Mucosa of rectum (tissue), 2 donors: ENCODE measurements around the gene AGER.
"Not testable (repeated sequence)": the region's sequence is repeated elsewhere in the genome, so short reads cannot be mapped to it uniquely, and the experiment has no call there.

ENCODE experiments used
- H3K27ac ChIP-seq, 2 donors: one replicate each; pipeline ENCODE4 v1.7.0; 2013; ENCODE audit warnings: inconsistent platforms in 2 of 2, low read depth in 2 of 2, low read length in 2 of 2
- H3K27me3 ChIP-seq, 2 donors: one replicate each; pipeline ENCODE4 v1.7.0; 2013; ENCODE audit warnings: low read length in 2 of 2; ENCODE audit not compliant: control insufficient read depth in 2 of 2, insufficient read depth in 2 of 2
- H3K36me3 ChIP-seq, 2 donors: one replicate each; pipeline ENCODE4 v1.7.0; 2013; ENCODE audit warnings: low read length in 2 of 2; ENCODE audit not compliant: control insufficient read depth in 2 of 2, insufficient read depth in 2 of 2
- H3K4me1 ChIP-seq, 2 donors: one replicate each; pipeline ENCODE4 v1.7.0; 2013; ENCODE audit warnings: low read length in 2 of 2, mild to moderate bottlenecking in 1 of 2; ENCODE audit not compliant: control insufficient read depth in 2 of 2, insufficient read depth in 2 of 2
- H3K4me3 ChIP-seq, 2 donors: one replicate each; pipeline ENCODE4 v1.7.0; 2013; ENCODE audit warnings: low read length in 2 of 2
- H3K9ac ChIP-seq, 2 donors: one replicate each; pipeline ENCODE4 v1.7.0; 2013; ENCODE audit warnings: low read length in 2 of 2, low read depth in 1 of 2, mild to moderate bottlenecking in 1 of 2
- H3K9me3 ChIP-seq, 2 donors: one replicate each; pipeline ENCODE4 v1.7.0; 2013; ENCODE audit warnings: low read length in 2 of 2; ENCODE audit not compliant: control insufficient read depth in 2 of 2
- donor health status: healthy.
- donor health status: Normal muscosa, but diverticular disease.

The AGER gene

GRCh38 chr6:32215617-32216016 lies 31.6 kb upstream of the AGER start:
- Histone ChIP-seq H3K4me3 (no peak overlapping the region), H3K27ac (no peak overlapping the region), H3K27me3 (no peaks in the 10 kb centered on the region), H3K4me1 (no peaks in the 10 kb centered on the region), H3K9ac (no peak overlapping the region), H3K9me3 (no peaks in the 10 kb centered on the region), H3K36me3 (no peaks in the 10 kb centered on the region)

- Histone ChIP-seq H3K27me3 (no peaks in the 10 kb centered on the region), H3K4me3 (no peak overlapping the region), H3K9ac (no peak overlapping the region), H3K36me3 (no peaks in the 10 kb centered on the region), H3K4me1 (no peaks in the 10 kb centered on the region), H3K9me3 (no peaks in the 10 kb centered on the region), H3K27ac (no peak overlapping the region)
These were observed 30.1 kb upstream of the AGER start for GRCh38 chr6:32214126-32214525.

- no peak overlapping the region for H3K4me3 ChIP-seq
- H3K9me3 ChIP-seq = no peaks in the 10 kb centered on the region
- no peaks in the 10 kb centered on the region for H3K27me3 ChIP-seq
- H3K27ac ChIP-seq = no peak overlapping the region
- H3K9ac ChIP-seq = peak overlapping the region in 1 of 2 donors; percentile 4
- H3K4me1 ChIP-seq = no peaks in the 10 kb centered on the region
- H3K36me3 ChIP-seq = no peaks in the 10 kb centered on the region
These were observed 29.6 kb upstream of the AGER start for GRCh38 chr6:32213649-32214048.

DNA sequence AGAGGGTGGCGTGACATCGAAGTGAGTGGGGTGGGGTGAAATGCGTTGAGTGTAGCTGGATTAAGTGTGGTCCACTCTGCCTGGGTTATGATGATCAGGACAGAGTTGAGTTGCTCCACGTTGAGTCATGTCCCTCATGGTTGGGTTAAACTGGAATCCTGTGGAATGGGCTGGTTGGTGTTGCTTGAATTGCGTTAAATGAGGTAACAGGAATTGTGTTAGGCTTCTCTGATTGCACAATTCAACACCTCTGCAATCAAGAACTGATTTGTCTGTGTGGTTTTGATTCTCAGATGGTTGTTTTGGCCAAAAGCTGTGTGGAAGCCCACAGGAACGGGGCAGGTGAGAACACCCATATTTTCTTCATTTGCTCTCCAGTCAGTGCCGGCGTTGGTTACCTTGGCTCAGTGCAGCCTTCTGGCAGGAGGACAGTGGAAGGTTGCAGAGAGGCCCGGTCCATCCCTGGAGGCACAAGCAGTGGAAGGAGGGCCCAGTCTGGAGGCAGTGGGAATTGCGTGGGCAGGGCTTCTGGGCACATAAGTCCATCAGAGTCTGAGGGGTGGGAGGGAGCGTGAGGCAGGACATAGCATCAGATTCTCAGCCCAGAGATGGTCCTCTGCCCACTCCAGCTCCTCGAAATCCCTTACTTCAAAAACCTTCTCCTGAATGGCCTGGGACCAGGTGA lies 28.2 kb upstream of the AGER start:
- Histone ChIP-seq H3K4me3 (no peak overlapping the region), H3K27me3 (no peaks in the 10 kb centered on the region), H3K9me3 (no peaks in the 10 kb centered on the region), H3K9ac (no peak overlapping the region), H3K36me3 (no peaks in the 10 kb centered on the region), H3K27ac (no peak overlapping the region), H3K4me1 (no peaks in the 10 kb centered on the region)

DNA sequence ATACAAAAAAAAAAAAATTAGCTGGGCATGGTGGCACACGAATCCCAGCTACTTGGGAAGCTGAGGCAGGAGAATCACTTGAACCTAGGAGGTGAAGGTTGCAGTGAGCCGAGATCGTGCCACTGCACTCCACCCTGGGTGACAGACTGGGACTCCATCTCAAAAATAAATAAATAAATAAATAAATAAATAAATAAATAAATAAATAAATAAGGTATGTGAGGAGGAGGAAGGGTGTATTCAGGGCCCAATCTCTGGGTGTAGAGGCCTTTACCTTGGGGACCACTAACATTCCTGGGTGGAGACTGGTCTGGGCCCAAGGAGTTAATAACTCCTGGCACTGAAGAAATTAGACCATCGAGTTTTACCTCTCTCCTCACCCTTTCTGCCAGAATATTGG lies 27.4 kb upstream of the AGER start:
- not testable (repeated sequence) for H3K36me3 ChIP-seq, H3K9me3 ChIP-seq, H3K4me1 ChIP-seq, H3K4me3 ChIP-seq, H3K27ac ChIP-seq, H3K9ac ChIP-seq, H3K27me3 ChIP-seq

GRCh38 chr6:32210191-32210601 lies 26.1 kb upstream of the AGER start:
- Histone ChIP-seq H3K9me3 (no peaks in the 10 kb centered on the region), H3K9ac (no peak overlapping the region), H3K27me3 (no peaks in the 10 kb centered on the region), H3K36me3 (no peaks in the 10 kb centered on the region), H3K27ac (no peak overlapping the region), H3K4me1 (no peaks in the 10 kb centered on the region), H3K4me3 (no peak overlapping the region)

DNA sequence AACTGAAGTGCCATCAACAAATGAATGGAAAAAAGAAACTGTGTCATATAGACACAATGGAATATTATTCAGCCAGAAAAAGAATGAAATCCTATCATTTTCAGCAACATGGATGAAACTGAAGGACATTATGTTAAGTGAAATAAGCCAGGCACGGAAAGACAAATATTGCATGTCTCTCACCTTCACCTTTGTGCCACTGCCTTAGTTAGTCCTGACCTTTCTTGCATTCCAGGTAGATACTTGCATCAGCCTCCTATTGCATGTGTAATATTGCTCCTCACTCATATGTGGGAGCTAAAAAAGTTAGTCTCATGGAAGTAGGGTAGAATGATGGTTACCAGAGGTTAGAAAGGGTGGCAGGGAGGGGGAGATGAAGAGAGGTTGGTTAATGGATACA lies 24.9 kb upstream of the AGER start:
- Histone ChIP-seq H3K36me3 (no peaks in the 10 kb centered on the region), H3K27ac (no peak overlapping the region), H3K9ac (no peak overlapping the region), H3K4me3 (no peak overlapping the region), H3K27me3 (no peaks in the 10 kb centered on the region), H3K9me3 (no peaks in the 10 kb centered on the region), H3K4me1 (no peaks in the 10 kb centered on the region)

GRCh38 chr6:32204268-32204715 lies 20.2 kb upstream of the AGER start:
- H3K9ac ChIP-seq = no peak overlapping the region
- no peaks in the 10 kb centered on the region for H3K27me3 ChIP-seq
- no peak overlapping the region for H3K4me3 ChIP-seq
- no peak overlapping the region for H3K27ac ChIP-seq
- no peaks in the 10 kb centered on the region for H3K36me3 ChIP-seq
- H3K4me1 ChIP-seq = no peaks in the 10 kb centered on the region
- H3K9me3 ChIP-seq = no peaks in the 10 kb centered on the region

- no peak overlapping the region for H3K9ac ChIP-seq
- no peak overlapping the region for H3K27ac ChIP-seq
- H3K4me3 ChIP-seq = no peak overlapping the region
- H3K36me3 ChIP-seq = no peaks in the 10 kb centered on the region
- H3K9me3 ChIP-seq = no peaks in the 10 kb centered on the region
- H3K4me1 ChIP-seq = no peaks in the 10 kb centered on the region
- no peaks in the 10 kb centered on the region for H3K27me3 ChIP-seq
These were observed 19.6 kb upstream of the AGER start for GRCh38 chr6:32203426-32204267.

DNA sequence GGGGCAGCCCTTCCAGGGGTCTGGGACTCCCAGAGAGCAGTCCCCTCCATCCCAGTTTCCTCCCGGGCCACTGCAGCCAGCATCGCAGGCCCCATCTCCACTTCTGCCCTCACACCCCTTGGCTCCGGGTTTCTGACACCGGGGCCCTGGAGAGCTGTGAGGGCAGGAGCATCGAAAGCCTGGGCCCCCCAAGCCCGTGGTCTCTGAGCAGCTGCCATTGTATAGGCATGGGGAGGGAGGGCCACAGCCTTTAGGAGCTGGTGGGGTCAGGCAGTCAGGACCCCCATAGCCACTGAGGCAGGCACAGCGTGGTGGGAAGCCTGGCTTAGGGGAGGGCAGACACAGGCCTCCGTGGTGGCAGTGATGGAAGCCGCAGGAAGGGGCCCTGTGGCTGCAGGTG lies 18.1 kb upstream of the AGER start:
- H3K27ac ChIP-seq = no peak overlapping the region
- no peaks in the 10 kb centered on the region for H3K4me1 ChIP-seq
- no peaks in the 10 kb centered on the region for H3K36me3 ChIP-seq

More for the DNA sequence above, 18.1 kb upstream of the AGER start:
- Histone ChIP-seq H3K9me3 (no peaks in the 10 kb centered on the region), H3K9ac (no peak overlapping the region), H3K4me3 (no peak overlapping the region), H3K27me3 (no peaks in the 10 kb centered on the region)
